ENCODE data around the gene PTPN22. TPM values are rescaled to one million over a fixed set of nuclear protein-coding genes. Genes with fewer than 3 reads are reported as not detected.
A peak's percentile ranks its signal among the peaks of the same experiment; 100 is the strongest.

PTPN22 gene
- total RNA-seq, 4 donors from 2014 or later: 0.57 to 17.5 (median 4.7) TPM

DNA sequence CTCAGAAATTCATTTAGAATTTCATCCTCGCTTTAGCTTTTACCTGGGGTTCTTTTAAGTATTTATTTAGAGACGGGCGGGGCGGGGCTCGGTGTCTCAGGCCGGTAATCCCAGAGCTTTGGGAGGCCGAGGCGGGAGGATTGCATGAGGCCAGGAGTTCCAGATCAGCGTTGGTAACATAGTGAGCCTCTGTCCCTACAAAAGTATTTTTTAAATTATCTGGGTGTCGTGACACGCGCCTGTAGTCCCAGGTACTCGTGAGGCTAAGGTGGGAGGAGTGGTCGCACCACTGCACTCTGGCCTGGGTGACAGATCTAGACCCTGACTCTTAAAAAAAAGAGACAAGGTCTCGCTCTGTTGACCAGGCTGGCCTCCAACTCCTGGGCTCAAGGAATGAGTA is 58.3 kb downstream of the PTPN22 start:
- TF ChIP-seq, protein P1, sequence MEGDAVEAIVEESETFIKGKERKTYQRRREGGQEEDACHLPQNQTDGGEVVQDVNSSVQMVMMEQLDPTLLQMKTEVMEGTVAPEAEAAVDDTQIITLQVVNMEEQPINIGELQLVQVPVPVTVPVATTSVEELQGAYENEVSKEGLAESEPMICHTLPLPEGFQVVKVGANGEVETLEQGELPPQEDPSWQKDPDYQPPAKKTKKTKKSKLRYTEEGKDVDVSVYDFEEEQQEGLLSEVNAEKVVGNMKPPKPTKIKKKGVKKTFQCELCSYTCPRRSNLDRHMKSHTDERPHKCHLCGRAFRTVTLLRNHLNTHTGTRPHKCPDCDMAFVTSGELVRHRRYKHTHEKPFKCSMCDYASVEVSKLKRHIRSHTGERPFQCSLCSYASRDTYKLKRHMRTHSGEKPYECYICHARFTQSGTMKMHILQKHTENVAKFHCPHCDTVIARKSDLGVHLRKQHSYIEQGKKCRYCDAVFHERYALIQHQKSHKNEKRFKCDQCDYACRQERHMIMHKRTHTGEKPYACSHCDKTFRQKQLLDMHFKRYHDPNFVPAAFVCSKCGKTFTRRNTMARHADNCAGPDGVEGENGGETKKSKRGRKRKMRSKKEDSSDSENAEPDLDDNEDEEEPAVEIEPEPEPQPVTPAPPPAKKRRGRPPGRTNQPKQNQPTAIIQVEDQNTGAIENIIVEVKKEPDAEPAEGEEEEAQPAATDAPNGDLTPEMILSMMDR (IDR thresholded peaks at IDR 0.05; ENCODE audit: low read depth): no peak

DNA sequence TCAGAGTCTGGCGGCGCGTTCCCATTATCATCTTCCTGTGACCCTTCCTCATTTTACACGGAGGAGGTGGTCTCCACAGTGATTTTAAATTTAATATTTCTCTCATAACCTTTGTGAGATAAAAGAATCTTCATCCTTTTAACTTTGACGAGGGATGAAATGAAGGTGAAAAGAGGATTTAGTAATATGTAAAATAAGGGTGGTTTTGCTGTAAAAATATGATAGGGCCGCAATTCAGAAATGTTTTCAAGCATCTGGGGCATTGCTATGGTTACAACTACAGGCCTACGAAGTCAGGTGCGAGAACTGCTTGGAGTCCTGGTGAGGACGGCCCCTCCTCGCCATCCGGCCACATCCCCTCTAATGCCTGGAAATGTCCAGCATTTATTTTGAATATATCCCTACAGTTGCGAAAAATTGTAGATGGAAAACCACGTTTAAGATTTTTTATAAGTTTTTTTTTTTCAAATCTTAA is 58.8 kb downstream of the PTPN22 start:
- TF ChIP-seq, protein P1 (IDR thresholded peaks at IDR 0.05; ENCODE audit: low read depth): no peak

DNA sequence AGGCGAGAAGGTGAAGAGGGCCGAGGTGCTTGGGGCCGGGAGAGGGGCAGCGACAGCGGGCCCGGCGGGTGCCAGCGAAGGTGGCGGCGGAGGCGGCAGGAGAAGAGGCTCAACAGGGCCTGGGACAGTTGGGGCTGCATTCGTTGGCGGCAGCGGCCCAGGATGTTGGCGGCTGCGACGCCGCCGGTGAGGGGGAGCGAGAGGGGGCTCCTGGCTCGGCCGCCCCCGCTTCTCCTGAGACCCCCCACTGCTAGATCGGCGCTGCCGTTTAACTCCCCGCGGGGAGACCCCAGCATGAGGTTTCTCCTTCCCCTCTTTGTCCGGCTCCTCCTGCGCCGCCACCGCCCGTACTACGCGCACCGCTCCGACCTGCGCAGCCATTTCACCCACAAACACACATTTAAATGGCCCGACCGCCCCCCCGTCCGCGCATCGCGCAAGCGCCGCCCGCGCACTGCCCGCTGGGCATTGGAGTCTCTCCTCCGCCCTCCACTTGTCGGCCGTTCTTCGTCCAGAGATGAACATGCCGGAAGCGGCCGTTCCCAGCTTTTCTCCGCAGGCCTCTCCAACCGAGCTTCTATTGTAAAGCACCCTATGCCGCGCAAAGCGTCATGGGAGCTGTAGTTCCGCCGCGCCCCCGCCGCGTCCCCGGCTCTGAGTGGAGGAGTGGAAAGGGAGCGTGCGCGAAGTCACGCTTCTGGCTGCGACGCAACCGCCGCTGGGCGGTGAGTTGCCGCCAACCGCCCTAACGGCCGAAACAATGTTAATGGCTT is 59.4 kb downstream of the PTPN22 start, which contains the start of gene RSBN1:
TSS of gene RSBN1 (minus strand) at position 589 of the 773 bp plus-strand sequence. CDS start at position 525, 64 bp downstream.
- TF ChIP-seq, protein P1 (IDR thresholded peaks at IDR 0.05; ENCODE audit: low read depth): peak; percentile 73

DNA sequence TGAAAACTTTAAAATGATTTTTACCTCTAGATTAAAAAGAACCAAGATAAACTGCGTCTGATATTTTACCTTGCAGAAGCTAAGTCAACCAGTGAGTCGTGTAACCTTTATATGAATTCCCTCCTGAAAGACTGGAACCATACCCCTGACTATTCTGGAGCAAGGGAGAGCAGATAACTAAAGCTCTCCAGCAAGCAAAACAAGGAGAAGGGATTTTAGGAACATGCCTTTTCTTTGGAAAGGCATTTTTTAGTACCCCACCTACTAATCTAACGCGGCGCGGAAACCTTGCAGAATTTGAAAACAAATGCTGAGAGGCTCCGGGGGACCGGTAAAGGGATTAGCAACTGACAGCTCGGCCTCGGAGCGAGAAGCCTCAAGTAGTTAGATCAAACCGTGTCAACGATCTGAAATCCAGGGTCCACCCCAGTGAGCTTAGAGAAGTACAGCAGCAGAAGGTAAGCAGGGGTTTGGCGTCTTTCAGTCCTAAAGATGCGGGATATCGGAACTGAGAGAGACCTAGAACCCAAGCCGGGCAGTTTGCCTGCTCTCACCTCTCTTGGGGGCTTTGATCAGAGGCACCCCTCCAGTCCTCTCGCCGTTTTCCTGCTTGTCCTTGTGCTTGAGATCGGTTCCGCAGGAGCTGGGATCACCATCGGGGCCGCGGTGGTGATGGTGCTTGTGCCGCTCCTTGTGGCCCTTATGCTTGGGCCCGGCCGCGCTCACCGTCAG is 60.2 kb downstream of the PTPN22 start:
- TF ChIP-seq, protein P1 (IDR thresholded peaks at IDR 0.05; ENCODE audit: low read depth): no peak

DNA sequence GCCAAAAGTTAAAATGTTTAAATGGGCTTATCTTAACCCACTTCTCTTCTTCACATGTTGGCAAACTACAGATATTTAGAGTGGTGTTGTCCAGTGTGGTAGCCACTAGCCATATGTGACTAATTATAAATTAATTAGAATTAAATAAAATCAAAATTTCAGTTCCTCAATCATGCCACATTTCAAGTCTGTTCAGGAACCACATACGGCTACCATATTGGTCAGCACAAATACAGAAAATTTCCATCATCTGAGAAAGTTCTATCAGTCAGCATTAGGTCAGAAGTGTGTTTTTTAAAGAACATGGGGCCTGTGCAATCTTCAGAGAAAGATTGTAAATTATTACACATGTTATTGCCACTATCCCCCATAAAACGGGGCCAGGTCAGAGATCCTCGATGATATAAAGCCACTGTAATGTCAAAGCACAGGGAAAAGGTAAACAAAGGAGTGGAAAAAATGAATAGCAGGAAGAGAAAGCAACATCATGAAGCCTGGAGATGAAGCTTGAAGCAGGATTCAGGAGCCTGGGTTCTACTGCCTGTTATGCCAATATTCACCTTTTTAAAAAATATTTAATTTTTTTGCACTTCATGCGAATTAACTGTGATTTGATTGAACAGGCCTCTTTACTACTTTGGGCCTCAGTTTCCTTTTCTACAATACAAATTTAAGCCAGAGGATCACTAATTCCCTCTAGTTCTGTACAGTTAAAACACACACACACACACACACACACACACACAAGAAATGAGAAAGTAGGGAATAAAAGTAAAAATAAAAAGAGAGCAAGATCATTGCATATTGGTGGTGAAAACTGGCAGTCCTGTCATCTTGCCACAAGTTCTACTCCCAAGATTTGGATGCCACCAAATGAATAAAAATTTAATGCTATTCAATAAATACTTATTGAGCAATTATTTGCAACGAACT is 61.6 kb downstream of the PTPN22 start:
- TF ChIP-seq, protein P1 (IDR thresholded peaks at IDR 0.05; ENCODE audit: low read depth): no peak

DNA sequence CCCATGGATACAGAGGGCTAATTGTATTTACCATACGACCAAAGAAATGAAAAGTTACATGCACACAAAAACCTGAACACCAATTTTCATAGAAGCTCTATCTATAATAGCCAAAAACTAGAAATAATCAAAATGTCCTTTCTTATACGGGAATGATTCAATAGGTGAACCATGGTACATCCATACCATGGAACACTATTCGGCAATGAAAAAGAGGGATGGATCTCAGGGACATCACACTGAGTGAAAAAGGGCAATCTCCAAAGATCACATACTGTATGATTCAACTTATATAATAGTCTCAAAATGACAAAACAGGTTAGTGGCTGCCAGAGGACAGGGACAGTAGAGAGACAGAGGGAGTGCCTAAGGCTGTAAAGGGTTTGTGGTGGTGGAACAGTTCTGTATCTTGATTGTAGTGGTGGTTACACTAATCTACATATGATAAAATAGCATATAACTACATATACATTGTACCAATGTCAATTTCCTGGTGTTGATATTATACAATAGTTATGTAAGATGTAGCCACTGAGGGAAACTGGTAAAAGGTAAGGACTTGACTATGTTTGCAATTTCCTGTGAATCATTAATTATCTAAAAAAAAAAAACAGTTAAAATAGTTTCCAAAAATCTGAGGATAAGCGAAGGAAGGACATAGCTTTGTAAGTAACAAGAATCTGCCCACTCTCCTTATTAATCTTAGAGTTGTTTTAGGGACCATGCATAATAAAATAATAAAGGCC is 62.9 kb downstream of the PTPN22 start:
- TF ChIP-seq, protein P1 (IDR thresholded peaks at IDR 0.05; ENCODE audit: low read depth): no peak

Measured in subcutaneous adipose tissue (tissue), 4 donors.